GM23338 (cell line): ENCODE data around the gene SMIM21. TPM values are rescaled to one million over a fixed set of nuclear protein-coding genes. Genes with fewer than 3 reads are reported as not detected.

ENCODE experiments used
- ATAC-seq: fragments of 200-7000 bp; cut with Tn5 transposase; 3 replicates; pipeline ENCODE4 v1.9.1; 2020
- DNase-seq: peaks from one replicate; pipeline ENCODE4 v3.0.0-alpha.2; 2015; ENCODE audit warnings: low spot score
- H2AFZ ChIP-seq: fragments of 200-600 bp; sonication (generic); 2 replicates; pipeline ENCODE4 v1.8.0; 2016; ENCODE audit warnings: antibody characterized with exemption, mild to moderate bottlenecking, moderate library complexity
- H3F3A ChIP-seq: fragments of 200-600 bp; sonication (generic); replicated peaks from 2 replicates; pipeline ENCODE4 v1.8.0; 2017; ENCODE audit warnings: antibody characterized with exemption, mixed run types, low read depth
- H3K27ac ChIP-seq: fragments of 200-600 bp; sonication (generic); 2 replicates; pipeline ENCODE4 v1.6.1; 2016; ENCODE audit warnings: low read depth
- H3K27me3 ChIP-seq: fragments of 200-600 bp; sonication (generic); 2 replicates; pipeline ENCODE4 v1.8.0; 2016; ENCODE audit warnings: mild to moderate bottlenecking, mixed run types, moderate library complexity; ENCODE audit not compliant: insufficient read depth
- H3K36me3 ChIP-seq: fragments of 200-600 bp; sonication (generic); 2 replicates; pipeline ENCODE4 v1.8.0; 2016; ENCODE audit warnings: mild to moderate bottlenecking; ENCODE audit not compliant: insufficient read depth
- H3K4me1 ChIP-seq: fragments of 200-600 bp; sonication (generic); 2 replicates; pipeline ENCODE4 v1.8.0; 2016; ENCODE audit warnings: mild to moderate bottlenecking, moderate library complexity; ENCODE audit not compliant: insufficient read depth
- H3K4me2 ChIP-seq: fragments of 200-600 bp; sonication (generic); 2 replicates; pipeline ENCODE4 v1.7.1; 2017; ENCODE audit warnings: mixed run types
- H3K4me3 ChIP-seq: fragments of 200-600 bp; sonication (generic); 2 replicates; pipeline ENCODE4 v1.6.1; 2016; ENCODE audit warnings: mixed run types
- H3K79me2 ChIP-seq: fragments of 200-600 bp; sonication (generic); replicated peaks from 2 replicates; pipeline ENCODE4 v1.8.0; 2017; ENCODE audit warnings: mild to moderate bottlenecking; ENCODE audit not compliant: insufficient read depth
- H3K9me2 ChIP-seq: fragments of 200-600 bp; sonication (generic); 2 replicates; pipeline ENCODE4 v1.8.0; 2017; ENCODE audit not compliant: insufficient read depth
- H4K20me1 ChIP-seq: fragments of 200-600 bp; sonication (generic); replicated peaks from 2 replicates; pipeline ENCODE4 v1.8.0; 2017; ENCODE audit warnings: mild to moderate bottlenecking; ENCODE audit not compliant: insufficient read depth
- H3K27ac Mint-ChIP-seq: 2 replicates; pipeline ENCODE4 v1.8.0; 2020; ENCODE audit warnings: inconsistent platforms, mild to moderate bottlenecking, moderate library complexity, mixed read lengths
- H3K27me3 Mint-ChIP-seq: 3 replicates; pipeline ENCODE4 v1.8.0; 2022; ENCODE audit warnings: low read depth, mild to moderate bottlenecking, moderate library complexity, mixed read lengths, inconsistent platforms; ENCODE audit not compliant: insufficient read depth, poor library complexity
- H3K36me3 Mint-ChIP-seq: 3 replicates; pipeline ENCODE4 v1.8.0; 2021; ENCODE audit warnings: low read depth, mild to moderate bottlenecking, inconsistent platforms, moderate library complexity, mixed read lengths
- H3K4me1 Mint-ChIP-seq: 3 replicates; pipeline ENCODE4 v1.8.0; 2020; ENCODE audit warnings: mild to moderate bottlenecking, inconsistent platforms, mixed read lengths
- H3K4me3 Mint-ChIP-seq: 3 replicates; pipeline ENCODE4 v1.8.0; 2021; ENCODE audit warnings: moderate library complexity, mild to moderate bottlenecking, inconsistent platforms, mixed read lengths
- H3K9me3 Mint-ChIP-seq: 3 replicates; pipeline ENCODE4 v1.8.0; 2020; ENCODE audit warnings: moderate library complexity, mild to moderate bottlenecking, inconsistent platforms, mixed read lengths
- CREB1 ChIP-seq: fragments of 250-450 bp; sonication (Bioruptor Pico); IDR thresholded peaks from 2 replicates; pipeline ENCODE4 v1.5.0; 2020; ENCODE audit warnings: low read depth, mild to moderate bottlenecking, moderate library complexity
- EZH2 ChIP-seq: fragments of 200-600 bp; sonication (generic); IDR thresholded peaks from one replicate; pipeline ENCODE4 v1.8.0; 2017; ENCODE audit warnings: antibody characterized with exemption, mild to moderate bottlenecking, low read depth; ENCODE audit not compliant: unreplicated experiment
- NANOG ChIP-seq: IDR thresholded peaks from 2 replicates; pipeline ENCODE4 v1.6.1; 2016; ENCODE audit warnings: antibody characterized with exemption, borderline replicate concordance
- POLR2AphosphoS5 ChIP-seq: IDR thresholded peaks from 2 replicates; pipeline ENCODE4 v1.6.1; 2016; ENCODE audit warnings: antibody characterized with exemption, low read depth
- ZNF331 ChIP-seq: fragments of 250-450 bp; sonication (Bioruptor Pico); IDR thresholded peaks from 2 replicates; pipeline ENCODE4 v1.5.0; 2020; ENCODE audit warnings: low read depth, mild to moderate bottlenecking, moderate library complexity
- polyA plus RNA-seq: library from polyadenylated mRNA; unstranded; fragments of >200 nt; fragmentation: Nextera tagmentation; extraction: Ambion mirVana; gene quantifications from 2 replicates; pipeline ENCODE4 v1.2.1, GENCODE V29; 2016
- total RNA-seq: library from RNA; depleted of rRNA; stranded (reverse); fragments of >200 nt; shearing (Covaris generic); gene quantifications from 2 replicates; pipeline ENCODE4 v1.2.3, GENCODE V29; 2014
- TF ChIP-seq, protein P1 (sequence below): fragments of 250-450 bp; sonication (Bioruptor Pico); IDR thresholded peaks from 2 replicates; pipeline ENCODE4 v1.5.0; 2020; ENCODE audit warnings: mild to moderate bottlenecking, moderate library complexity
- TF ChIP-seq, protein P2 (sequence below), 2 experiments: fragments of 200-600 bp in 1 of 2; sonication (generic) in 1 of 2; conservative IDR thresholded peaks; 2 replicates each; pipeline versions ENCODE4 v1.5.1 to v1.6.1; 2016 to 2017; ENCODE audit warnings: antibody characterized with exemption in 2 of 2, low read depth in 2 of 2, mild to moderate bottlenecking in 2 of 2, moderate library complexity in 1 of 2
- TF ChIP-seq, protein P3 (sequence below): IDR thresholded peaks from one replicate; pipeline ENCODE4 v1.6.1; 2018; ENCODE audit warnings: antibody characterized with exemption; ENCODE audit not compliant: unreplicated experiment
- TF ChIP-seq, protein P4 (sequence below): IDR thresholded peaks from 2 replicates; pipeline ENCODE4 v1.6.1; 2016; ENCODE audit warnings: antibody characterized with exemption

The SMIM21 gene
- total and polyA plus RNA-seq, 2 experiments from 2014 or later: not detected

DNA sequence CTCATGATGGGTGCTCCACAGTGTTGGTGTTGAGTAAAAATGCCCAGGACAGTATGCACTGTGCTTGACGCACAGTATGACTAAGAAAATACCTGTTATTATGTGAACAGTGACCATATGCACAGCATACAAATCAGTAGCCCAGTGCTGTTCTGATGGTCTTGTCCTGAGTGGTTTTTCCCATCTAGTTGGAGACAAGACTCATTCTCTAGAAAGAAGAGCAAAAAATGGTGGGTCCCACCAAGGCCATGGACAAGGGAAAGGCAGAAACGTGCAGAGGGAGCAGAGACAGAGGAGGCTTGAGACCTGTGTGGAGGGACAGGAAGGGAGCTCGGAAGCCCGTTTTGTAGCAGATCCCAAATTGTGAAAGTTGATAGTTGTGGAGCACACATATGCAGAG lies 987 bp upstream of the SMIM21 start:
- no peak overlapping the region for H3K27ac Mint-ChIP-seq
- ATAC-seq: no peak
- no peaks in the 10 kb centered on the region for H3K36me3 Mint-ChIP-seq
- Histone ChIP-seq H3K27me3 (no peaks in the 10 kb centered on the region), H3K79me2 (no peaks in the 10 kb centered on the region), H3K9me2 (peaks cover 14% of the 10 kb centered on the region; the same call in 1 of the 2 replicates), H3F3A (no peaks in the 10 kb centered on the region), H3K27ac (no peak overlapping the region), H3K4me3 (no peak overlapping the region), H3K36me3 (no peaks in the 10 kb centered on the region), H4K20me1 (no peaks in the 10 kb centered on the region), H3K4me2 (no peak overlapping the region), H2AFZ (no peak overlapping the region), H3K4me1 (peaks cover 2% of the 10 kb centered on the region; the same call in 1 of the 2 replicates)
- H3K9me3 Mint-ChIP-seq: peaks cover 3% of the 10 kb centered on the region; the same call in 1 of the 3 replicates
- H3K4me1 Mint-ChIP-seq: peaks cover 8% of the 10 kb centered on the region
- no peak for DNase-seq
- no peak overlapping the region for H3K4me3 Mint-ChIP-seq
- TF ChIP-seq ZNF331: no peak
- no peak for TF ChIP-seq EZH2
- TF ChIP-seq, protein P1, sequence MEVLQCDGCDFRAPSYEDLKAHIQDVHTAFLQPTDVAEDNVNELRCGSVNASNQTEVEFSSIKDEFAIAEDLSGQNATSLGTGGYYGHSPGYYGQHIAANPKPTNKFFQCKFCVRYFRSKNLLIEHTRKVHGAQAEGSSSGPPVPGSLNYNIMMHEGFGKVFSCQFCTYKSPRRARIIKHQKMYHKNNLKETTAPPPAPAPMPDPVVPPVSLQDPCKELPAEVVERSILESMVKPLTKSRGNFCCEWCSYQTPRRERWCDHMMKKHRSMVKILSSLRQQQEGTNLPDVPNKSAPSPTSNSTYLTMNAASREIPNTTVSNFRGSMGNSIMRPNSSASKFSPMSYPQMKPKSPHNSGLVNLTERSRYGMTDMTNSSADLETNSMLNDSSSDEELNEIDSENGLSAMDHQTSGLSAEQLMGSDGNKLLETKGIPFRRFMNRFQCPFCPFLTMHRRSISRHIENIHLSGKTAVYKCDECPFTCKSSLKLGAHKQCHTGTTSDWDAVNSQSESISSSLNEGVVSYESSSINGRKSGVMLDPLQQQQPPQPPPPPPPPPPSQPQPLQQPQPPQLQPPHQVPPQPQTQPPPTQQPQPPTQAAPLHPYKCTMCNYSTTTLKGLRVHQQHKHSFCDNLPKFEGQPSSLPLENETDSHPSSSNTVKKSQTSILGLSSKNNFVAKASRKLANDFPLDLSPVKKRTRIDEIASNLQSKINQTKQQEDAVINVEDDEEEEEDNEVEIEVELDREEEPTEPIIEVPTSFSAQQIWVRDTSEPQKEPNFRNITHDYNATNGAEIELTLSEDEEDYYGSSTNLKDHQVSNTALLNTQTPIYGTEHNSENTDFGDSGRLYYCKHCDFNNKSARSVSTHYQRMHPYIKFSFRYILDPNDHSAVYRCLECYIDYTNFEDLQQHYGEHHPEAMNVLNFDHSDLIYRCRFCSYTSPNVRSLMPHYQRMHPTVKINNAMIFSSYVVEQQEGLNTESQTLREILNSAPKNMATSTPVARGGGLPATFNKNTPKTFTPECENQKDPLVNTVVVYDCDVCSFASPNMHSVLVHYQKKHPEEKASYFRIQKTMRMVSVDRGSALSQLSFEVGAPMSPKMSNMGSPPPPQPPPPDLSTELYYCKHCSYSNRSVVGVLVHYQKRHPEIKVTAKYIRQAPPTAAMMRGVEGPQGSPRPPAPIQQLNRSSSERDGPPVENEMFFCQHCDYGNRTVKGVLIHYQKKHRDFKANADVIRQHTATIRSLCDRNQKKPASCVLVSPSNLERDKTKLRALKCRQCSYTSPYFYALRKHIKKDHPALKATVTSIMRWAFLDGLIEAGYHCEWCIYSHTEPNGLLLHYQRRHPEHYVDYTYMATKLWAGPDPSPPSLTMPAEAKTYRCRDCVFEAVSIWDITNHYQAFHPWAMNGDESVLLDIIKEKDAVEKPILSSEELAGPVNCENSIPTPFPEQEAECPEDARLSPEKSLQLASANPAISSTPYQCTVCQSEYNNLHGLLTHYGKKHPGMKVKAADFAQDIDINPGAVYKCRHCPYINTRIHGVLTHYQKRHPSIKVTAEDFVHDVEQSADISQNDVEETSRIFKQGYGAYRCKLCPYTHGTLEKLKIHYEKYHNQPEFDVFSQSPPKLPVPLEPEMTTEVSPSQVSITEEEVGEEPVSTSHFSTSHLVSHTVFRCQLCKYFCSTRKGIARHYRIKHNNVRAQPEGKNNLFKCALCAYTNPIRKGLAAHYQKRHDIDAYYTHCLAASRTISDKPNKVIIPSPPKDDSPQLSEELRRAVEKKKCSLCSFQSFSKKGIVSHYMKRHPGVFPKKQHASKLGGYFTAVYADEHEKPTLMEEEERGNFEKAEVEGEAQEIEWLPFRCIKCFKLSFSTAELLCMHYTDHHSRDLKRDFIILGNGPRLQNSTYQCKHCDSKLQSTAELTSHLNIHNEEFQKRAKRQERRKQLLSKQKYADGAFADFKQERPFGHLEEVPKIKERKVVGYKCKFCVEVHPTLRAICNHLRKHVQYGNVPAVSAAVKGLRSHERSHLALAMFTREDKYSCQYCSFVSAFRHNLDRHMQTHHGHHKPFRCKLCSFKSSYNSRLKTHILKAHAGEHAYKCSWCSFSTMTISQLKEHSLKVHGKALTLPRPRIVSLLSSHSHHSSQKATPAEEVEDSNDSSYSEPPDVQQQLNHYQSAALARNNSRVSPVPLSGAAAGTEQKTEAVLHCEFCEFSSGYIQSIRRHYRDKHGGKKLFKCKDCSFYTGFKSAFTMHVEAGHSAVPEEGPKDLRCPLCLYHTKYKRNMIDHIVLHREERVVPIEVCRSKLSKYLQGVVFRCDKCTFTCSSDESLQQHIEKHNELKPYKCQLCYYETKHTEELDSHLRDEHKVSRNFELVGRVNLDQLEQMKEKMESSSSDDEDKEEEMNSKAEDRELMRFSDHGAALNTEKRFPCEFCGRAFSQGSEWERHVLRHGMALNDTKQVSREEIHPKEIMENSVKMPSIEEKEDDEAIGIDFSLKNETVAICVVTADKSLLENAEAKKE: no peak
- no peak for TF ChIP-seq NANOG
- no peak for TF ChIP-seq POLR2AphosphoS5
- TF ChIP-seq, protein P2, sequence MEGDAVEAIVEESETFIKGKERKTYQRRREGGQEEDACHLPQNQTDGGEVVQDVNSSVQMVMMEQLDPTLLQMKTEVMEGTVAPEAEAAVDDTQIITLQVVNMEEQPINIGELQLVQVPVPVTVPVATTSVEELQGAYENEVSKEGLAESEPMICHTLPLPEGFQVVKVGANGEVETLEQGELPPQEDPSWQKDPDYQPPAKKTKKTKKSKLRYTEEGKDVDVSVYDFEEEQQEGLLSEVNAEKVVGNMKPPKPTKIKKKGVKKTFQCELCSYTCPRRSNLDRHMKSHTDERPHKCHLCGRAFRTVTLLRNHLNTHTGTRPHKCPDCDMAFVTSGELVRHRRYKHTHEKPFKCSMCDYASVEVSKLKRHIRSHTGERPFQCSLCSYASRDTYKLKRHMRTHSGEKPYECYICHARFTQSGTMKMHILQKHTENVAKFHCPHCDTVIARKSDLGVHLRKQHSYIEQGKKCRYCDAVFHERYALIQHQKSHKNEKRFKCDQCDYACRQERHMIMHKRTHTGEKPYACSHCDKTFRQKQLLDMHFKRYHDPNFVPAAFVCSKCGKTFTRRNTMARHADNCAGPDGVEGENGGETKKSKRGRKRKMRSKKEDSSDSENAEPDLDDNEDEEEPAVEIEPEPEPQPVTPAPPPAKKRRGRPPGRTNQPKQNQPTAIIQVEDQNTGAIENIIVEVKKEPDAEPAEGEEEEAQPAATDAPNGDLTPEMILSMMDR (conservative IDR thresholded peaks at IDR 0.05; ENCODE audit: low read depth in 2 of 2): no peak
- TF ChIP-seq, protein P3, sequence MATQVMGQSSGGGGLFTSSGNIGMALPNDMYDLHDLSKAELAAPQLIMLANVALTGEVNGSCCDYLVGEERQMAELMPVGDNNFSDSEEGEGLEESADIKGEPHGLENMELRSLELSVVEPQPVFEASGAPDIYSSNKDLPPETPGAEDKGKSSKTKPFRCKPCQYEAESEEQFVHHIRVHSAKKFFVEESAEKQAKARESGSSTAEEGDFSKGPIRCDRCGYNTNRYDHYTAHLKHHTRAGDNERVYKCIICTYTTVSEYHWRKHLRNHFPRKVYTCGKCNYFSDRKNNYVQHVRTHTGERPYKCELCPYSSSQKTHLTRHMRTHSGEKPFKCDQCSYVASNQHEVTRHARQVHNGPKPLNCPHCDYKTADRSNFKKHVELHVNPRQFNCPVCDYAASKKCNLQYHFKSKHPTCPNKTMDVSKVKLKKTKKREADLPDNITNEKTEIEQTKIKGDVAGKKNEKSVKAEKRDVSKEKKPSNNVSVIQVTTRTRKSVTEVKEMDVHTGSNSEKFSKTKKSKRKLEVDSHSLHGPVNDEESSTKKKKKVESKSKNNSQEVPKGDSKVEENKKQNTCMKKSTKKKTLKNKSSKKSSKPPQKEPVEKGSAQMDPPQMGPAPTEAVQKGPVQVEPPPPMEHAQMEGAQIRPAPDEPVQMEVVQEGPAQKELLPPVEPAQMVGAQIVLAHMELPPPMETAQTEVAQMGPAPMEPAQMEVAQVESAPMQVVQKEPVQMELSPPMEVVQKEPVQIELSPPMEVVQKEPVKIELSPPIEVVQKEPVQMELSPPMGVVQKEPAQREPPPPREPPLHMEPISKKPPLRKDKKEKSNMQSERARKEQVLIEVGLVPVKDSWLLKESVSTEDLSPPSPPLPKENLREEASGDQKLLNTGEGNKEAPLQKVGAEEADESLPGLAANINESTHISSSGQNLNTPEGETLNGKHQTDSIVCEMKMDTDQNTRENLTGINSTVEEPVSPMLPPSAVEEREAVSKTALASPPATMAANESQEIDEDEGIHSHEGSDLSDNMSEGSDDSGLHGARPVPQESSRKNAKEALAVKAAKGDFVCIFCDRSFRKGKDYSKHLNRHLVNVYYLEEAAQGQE: no peak
- no peak for TF ChIP-seq CREB1 (CRISPR knock-in tag)
- TF ChIP-seq, protein P4, sequence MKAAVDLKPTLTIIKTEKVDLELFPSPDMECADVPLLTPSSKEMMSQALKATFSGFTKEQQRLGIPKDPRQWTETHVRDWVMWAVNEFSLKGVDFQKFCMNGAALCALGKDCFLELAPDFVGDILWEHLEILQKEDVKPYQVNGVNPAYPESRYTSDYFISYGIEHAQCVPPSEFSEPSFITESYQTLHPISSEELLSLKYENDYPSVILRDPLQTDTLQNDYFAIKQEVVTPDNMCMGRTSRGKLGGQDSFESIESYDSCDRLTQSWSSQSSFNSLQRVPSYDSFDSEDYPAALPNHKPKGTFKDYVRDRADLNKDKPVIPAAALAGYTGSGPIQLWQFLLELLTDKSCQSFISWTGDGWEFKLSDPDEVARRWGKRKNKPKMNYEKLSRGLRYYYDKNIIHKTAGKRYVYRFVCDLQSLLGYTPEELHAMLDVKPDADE: no peak
- H3K27me3 Mint-ChIP-seq: peaks cover 6% of the 10 kb centered on the region
